ENCODE results near the gene ENTPD2.

ENTPD2 gene

GRCh38 chr9:137030006-137030405 is 23.9 kb downstream of the ENTPD2 start:
- DNase-seq (ENCODE audit: low read depth): no peak

GRCh38 chr9:137029058-137029936 is 24.6 kb downstream of the ENTPD2 start:
- no peak for DNase-seq (ENCODE audit: low read depth)

- DNase-seq (ENCODE audit: low read depth): no peak
Measured at GRCh38 chr9:137028263-137029057, 25.4 kb downstream of the ENTPD2 start.

GRCh38 chr9:137027369-137028262 is 26.2 kb downstream of the ENTPD2 start, which contains the start of gene ABCA2:
Gene ABCA2, minus strand, starts transcription at chr9:137028237. Its CDS starts 97 bp downstream, at chr9:137028140.
- no peak for DNase-seq (ENCODE audit: low read depth)

- no peak for DNase-seq (ENCODE audit: low read depth)
Measured at GRCh38 chr9:137026828-137027227, 27.0 kb downstream of the ENTPD2 start.

- DNase-seq (ENCODE audit: low read depth): no peak
Measured at GRCh38 chr9:137026384-137026783, 27.5 kb downstream of the ENTPD2 start.

- DNase-seq (ENCODE audit: low read depth): no peak
Measured at GRCh38 chr9:137025517-137025966, 28.3 kb downstream of the ENTPD2 start.

GRCh38 chr9:137023583-137023991 is 30.3 kb downstream of the ENTPD2 start:
- DNase-seq (ENCODE audit: low read depth): no peak

GRCh38 chr9:137023157-137023556 is 30.7 kb downstream of the ENTPD2 start:
- no peak for DNase-seq (ENCODE audit: low read depth)

- no peak for DNase-seq (ENCODE audit: low read depth)
Measured at GRCh38 chr9:137022662-137023008, 31.2 kb downstream of the ENTPD2 start.

- DNase-seq (ENCODE audit: low read depth): no peak
Measured at GRCh38 chr9:137021979-137022661, 31.7 kb downstream of the ENTPD2 start.

- DNase-seq (ENCODE audit: low read depth): no peak
Measured at GRCh38 chr9:137021568-137021978, 32.3 kb downstream of the ENTPD2 start.

- DNase-seq (ENCODE audit: low read depth): no peak
Measured at GRCh38 chr9:137020771-137021567, 32.9 kb downstream of the ENTPD2 start.

GRCh38 chr9:137019891-137020683 is 33.8 kb downstream of the ENTPD2 start:
- no peak for DNase-seq (ENCODE audit: low read depth)

- no peak for DNase-seq (ENCODE audit: low read depth)
Measured at GRCh38 chr9:137018761-137019559, 34.9 kb downstream of the ENTPD2 start.

GRCh38 chr9:137017791-137018497 is 35.9 kb downstream of the ENTPD2 start:
- DNase-seq (ENCODE audit: low read depth): no peak

- no peak for DNase-seq (ENCODE audit: low read depth)
Measured at GRCh38 chr9:137017071-137017470, 36.8 kb downstream of the ENTPD2 start.

GRCh38 chr9:137016436-137016835 is 37.4 kb downstream of the ENTPD2 start:
- DNase-seq (ENCODE audit: low read depth): no peak
